NCI-H524 (cell line): ENCODE results near the gene BCAS3.

Experiments
- DNase-seq, 2 experiments: peaks; one replicate each; lab custom pipeline; 2025; lab: John Stamatoyannopoulos, UW

The BCAS3 gene

GRCh38 chr17:61199431-61200338, 522.0 kb downstream of the BCAS3 start:
- no peak for DNase-seq

- no peak for DNase-seq
Observed at GRCh38 chr17:61200339-61200715, 522.7 kb downstream of the BCAS3 start.

DNA sequence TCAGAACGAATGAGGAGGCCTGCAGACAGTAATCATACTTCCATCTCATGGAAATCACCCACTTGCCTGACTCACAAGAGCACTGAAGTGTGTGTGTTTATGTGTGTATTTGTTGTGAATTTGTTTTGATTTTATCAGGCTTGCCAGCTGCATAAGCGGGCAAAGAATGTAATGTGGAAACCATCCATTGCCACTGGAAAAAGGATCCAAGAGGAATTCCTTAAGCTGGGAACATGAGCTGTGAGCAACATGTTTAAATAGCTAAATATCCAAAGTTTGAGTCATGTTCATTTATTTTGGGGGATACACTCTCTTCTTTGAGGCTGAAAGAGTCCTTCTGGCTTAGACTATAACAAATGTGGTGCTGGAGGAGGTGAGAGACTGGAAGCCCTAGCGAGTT, 523.6 kb downstream of the BCAS3 start:
- DNase-seq = no peak

GRCh38 chr17:61202564-61202963, 524.9 kb downstream of the BCAS3 start:
- no peak for DNase-seq

DNA sequence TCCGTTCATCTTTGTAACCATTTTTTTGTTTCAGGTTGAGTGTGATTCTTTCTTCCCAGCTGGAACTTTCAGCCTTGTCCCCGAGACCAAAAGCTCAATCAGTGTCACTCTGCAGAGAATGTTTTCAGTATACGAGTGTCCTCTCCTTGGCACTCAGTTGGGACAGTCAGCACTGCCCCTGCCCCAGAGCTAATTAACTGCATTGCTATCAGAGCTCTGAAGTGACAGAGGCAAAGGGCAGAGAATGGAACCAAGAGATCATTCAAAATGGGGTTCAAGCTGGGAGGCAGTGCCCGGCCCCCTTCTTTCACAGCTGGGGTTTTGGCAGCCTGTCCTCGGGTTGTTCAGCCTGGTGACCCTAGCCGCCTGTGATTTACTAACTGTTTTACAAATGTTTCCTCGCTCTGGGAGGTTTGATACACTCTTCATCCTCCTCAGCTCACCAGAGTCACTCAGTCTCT, 526.0 kb downstream of the BCAS3 start:
- DNase-seq = no peak

DNA sequence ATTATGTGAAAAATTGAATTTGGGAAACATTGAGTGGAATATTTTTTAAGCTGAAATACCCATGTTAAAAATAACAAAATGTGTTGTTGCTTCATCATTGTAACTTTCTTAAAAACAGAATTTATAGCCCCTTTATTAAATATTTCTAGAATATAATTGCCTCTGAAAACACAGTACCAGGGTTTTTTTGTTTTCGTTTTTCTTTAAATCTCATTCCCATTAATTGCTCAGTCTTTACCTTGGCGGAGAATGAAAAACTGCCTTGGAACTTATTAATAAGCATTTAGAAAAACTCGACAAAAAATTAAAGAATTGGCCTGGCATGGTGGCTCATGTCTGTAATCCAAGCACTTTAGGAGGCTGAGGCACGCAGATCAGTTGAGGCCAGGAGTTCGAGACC, 526.8 kb downstream of the BCAS3 start:
- no peak for DNase-seq

DNA sequence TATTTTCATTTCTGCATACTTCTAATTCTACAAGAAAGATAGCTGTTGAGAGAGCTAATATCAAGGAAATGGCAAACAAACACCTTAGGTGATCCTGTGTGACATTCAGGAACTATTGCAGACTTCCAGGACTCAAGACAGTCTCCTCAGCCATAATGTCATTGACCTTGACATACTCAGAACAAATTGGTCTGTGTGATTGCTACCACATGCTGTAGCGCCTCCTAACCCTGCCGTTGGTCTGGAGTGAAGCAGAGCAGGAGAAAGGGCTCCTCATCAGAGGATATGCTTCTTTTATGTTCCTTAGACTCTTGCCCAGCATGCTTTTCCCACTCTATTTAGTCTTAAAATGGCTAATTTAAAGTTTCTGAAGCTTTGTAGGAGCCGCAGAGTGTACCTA, 527.8 kb downstream of the BCAS3 start:
- DNase-seq = no peak

DNA sequence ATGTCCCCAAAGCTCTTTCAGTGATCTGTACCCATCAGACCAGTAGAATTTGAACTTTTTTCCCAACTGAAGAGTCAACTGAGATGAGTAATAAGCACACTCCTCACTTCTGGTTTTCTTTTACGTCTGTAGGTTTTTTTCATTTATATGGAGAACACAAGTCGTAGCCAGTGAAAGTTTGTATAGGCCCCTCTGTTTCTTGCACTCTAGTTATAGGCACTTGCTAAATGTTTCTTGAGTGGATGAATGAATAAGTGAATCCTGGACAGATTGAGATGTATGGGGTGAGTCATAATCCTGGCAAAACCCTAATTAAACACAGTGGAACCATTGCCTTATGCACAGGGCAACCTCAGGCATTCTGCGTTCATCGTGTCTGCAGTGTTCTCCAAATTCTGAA, 528.3 kb downstream of the BCAS3 start:
- peak; percentile 18 to 57 for DNase-seq

DNA sequence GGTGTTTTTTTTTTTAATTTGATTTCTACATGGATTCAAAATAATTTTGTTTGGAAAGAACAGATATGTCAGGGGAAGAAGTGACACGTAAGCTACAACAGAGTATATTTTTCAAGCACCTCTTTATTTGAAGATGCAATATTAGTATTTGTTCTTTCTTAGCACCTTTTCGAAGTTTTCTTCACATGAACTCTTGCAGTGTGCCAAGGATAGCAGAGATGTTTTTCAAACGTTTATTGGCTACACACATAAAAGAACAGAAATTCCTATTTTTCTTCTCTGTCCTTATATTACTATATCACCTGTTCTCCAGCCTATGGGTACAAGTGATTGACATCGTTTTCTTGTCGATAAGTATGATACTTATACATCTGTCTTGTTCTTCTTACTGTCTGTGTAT, 529.3 kb downstream of the BCAS3 start:
- DNase-seq = no peak

- peak; percentile 58 to 74 for DNase-seq
Observed at GRCh38 chr17:61208301-61209105, 530.9 kb downstream of the BCAS3 start.

DNA sequence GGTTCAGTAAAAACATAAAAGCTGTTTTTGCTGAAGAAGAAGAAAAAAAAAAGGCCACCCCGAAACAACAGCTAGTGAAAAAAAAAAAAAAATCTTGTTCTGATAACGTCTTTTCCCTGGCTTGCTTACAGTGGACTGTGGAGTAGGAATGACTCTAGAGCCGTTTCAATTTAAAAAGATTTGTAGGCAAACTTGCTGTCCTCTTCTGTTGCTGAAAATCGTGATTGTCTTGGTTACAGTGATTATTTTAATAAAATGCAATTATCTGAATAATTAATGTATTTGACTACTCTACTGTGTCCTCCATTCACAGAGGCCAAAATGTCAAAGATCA, 531.4 kb downstream of the BCAS3 start:
- DNase-seq = no peak

DNA sequence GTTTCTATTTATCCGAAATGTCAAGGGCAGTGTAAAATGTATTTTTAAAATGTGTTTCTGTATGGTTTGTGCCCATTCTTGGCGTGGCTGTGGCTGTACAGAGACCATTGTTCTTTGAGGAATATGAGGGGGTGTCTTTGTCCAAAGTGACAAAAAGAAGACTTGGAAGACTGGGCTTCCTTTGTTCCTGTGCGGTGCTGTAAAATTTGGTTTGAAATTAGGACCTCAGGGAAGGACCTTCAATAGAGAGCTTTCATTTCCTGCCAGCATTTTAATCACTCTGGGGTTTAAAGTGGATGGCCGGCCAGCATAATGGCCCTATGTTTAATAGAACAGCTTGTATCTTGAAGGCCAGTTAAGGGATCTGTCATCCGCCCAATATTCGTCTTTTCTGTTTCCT, 531.9 kb downstream of the BCAS3 start:
- DNase-seq = no peak

DNA sequence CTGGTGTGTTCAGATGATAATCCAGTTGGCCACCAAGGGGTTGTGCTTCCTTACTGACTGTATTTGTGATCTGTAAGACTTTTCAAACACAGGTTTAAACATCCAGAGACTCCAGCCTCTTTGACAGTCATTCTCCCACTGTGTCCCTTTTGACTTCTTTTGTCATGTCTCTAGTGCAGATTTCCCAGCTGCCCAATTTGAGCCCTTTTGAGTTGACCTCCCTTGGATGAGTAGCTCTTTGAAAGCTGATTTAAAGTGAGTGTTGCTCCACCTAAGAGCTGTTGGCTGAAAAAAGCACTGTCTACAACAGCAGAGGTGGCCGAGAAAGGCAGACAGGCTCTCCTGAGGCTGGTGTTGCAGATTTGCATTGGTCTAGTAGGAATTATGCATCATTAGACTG, 533.6 kb downstream of the BCAS3 start:
- DNase-seq = no peak

GRCh38 chr17:61212655-61213054, 535.0 kb downstream of the BCAS3 start:
- DNase-seq = no peak

DNA sequence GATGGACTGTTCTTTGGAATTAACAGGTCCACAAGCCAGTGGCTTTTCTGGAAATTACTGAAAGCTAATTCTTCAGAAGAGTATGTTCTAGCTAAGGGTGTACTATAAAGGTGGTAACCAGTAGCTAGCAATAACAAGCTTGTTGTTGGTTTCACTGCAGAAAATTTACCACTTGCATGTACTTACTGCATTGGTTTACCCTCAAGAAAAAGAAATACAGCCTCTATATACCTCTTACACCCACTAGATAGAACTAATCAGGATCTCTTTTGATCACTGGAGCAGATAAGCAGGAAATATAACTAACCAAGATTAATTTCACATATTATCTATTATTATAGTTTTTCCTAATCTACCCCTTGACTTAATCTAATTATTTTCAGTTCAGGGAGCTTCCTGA, 537.1 kb downstream of the BCAS3 start:
- DNase-seq = no peak

GRCh38 chr17:61216066-61216465, 538.4 kb downstream of the BCAS3 start:
- peak in 1 of 2 experiments; percentile 32 for DNase-seq

DNA sequence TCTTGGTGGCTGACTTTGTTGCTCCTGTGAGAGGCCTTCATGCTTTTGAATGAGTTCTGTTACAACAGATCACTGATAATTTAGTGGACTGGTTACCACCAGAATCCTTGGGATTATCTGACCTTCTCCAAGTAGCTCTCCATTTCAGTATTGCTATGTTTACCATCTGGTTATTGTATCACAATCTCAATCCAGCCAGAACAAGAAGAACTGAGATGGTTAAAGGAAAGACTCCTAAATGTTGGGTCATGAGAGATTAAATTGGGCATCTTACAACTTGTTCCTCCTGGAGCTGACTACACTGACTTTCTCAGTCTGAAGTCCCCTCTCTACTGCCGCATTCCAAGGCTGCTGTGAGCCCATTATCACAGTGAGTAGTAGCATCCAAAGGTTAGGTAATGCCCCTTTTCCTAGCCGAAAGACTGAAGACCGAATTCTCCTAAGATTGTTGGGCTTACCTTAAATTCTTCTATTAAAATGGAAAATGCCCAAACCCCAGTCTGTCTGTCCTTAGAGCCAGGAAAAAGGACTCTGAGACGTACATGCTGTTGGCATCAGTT, 540.3 kb downstream of the BCAS3 start:
- DNase-seq = no peak

DNA sequence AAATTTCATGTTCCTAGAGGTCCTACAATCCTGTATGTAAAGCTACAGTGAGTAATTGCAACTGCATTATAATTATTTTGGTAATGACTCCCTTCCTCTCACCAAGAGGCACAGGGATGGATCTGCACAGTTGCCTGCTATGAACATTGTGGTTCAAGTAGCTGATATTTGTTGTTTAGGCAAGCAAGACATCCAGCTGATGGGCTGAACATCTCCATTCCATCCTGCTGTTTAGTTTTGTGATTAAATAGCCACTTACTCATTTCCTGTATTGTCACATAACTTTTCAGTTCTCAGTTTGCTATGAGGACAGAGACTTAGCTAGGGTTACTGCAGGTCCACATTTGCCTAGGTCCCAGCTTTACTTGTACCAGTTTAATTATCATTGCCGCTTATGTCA, 540.8 kb downstream of the BCAS3 start:
- no peak for DNase-seq

GRCh38 chr17:61219460-61219859, 541.8 kb downstream of the BCAS3 start:
- DNase-seq = no peak

DNA sequence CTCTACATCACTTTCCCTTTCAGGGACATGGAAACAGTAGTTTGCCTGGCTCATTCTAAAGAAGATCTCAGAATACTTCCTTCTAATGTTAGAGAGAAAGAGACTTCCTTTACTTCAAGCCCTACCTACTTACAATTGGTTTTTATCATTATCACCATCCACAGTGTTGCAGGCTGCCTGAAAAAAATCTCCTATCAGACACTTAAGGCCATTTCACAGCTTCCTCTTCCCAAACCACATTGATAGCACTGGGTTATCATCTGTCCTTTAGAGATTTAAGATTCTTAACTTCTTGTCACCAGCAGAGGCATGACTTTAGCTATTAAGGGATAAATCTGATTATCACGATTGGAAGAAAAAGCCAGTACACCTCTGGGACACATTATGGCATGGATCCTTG, 543.5 kb downstream of the BCAS3 start:
- no peak for DNase-seq

- DNase-seq = no peak
Observed at GRCh38 chr17:61221597-61222471, 544.2 kb downstream of the BCAS3 start.

- DNase-seq = no peak
Observed at GRCh38 chr17:61223725-61224124, 546.1 kb downstream of the BCAS3 start.
